Dedifferentiated amniotic fluid mesenchymal stem cell (primary cell): Measurements from ENCODE around the gene CD63.

ENCODE experiments used
- DNase-seq: peaks from one replicate; pipeline ENCODE4 v3.0.0-alpha.2; 2016; ENCODE audit errors: extremely low spot score

CD63 gene

GRCh38 chr12:55741931-55742680, 13.3 kb upstream of the CD63 start:
- DNase-seq = no peak

DNA sequence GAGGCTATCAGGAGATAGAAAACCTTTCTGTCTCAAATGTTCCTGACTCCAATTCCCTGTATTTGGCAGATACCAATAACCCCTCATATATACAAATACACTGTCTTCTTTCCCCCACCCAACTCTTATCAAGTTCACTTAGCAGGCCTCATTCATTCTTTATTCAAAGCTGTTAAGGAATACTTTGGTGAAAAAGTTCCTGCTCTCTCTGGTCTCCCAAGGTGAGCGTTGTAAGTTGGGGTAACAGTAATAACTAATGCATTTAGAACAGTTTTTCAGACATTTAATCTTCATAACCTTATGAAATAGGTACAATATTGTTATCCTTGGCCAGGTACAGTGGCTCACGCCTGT, 10.2 kb upstream of the CD63 start:
- no peak for DNase-seq

DNA sequence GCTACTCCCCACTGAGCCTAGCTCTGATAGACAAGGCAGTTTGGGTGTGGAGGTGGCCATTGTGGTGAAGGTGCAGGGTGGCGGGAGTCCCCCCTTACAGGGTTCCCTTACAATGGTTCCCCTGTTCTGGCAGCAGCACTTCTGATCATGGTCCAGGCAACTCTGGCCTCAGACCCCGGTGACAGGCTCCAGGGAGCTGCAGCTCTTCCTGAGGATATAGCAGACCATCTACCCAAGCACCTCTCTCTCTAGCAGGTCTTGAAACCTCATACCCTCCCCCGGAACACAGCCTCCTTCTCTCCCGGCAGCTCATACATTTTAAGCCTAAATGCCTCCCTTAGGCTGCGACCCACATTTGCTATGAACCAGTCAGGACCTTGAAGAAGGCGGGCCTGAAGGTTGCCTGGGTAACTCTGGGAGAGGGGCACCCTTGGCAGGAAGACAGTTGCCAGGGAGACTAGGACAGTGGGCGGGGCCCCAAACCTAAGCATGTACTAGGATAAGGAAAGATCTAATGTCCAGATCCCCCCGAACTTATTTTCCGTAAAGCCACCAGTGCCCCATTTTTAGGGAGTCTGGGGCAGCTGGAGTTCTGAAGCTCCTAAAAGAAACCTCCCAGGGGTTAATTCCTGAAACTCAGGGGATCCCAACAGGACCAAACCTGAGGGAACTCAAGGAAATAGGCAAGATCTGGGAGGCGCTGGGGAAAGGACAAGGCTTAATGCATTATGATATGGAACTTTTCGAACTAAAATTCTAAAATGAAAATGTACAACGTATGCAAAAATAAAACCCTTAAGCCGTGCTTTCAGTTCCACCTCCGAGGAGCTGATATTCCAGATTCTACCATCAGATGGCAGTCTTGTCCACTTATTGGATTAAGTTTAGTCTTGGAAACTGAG, 9.6 kb upstream of the CD63 start:
- DNase-seq = peak; percentile 91

DNA sequence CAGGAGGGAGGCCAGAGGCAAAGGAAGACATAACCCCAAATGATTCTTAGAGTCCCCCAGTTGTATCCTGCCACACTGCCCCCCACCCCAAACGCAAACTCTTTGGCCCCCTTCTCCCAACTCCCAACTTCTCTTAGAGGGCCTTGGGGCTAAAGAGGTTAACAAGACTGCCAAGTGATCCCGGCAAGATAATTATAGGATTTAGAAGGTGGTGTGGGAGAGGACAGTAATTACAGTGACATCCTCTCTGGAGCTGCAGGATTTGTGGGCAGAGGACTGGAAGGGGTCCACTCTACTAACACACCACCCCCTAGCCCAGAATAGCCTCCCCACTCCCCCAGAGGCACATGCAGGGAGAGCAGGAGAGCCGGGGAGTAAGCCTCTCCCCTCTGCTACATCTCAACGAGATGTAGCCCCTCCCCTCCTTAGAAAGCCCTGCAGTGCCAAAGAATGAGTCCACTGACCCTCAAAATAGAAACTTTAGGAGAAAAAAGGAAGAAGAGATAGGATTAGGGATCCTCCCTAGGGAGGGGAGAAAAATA, 8.8 kb upstream of the CD63 start:
- no peak for DNase-seq

DNA sequence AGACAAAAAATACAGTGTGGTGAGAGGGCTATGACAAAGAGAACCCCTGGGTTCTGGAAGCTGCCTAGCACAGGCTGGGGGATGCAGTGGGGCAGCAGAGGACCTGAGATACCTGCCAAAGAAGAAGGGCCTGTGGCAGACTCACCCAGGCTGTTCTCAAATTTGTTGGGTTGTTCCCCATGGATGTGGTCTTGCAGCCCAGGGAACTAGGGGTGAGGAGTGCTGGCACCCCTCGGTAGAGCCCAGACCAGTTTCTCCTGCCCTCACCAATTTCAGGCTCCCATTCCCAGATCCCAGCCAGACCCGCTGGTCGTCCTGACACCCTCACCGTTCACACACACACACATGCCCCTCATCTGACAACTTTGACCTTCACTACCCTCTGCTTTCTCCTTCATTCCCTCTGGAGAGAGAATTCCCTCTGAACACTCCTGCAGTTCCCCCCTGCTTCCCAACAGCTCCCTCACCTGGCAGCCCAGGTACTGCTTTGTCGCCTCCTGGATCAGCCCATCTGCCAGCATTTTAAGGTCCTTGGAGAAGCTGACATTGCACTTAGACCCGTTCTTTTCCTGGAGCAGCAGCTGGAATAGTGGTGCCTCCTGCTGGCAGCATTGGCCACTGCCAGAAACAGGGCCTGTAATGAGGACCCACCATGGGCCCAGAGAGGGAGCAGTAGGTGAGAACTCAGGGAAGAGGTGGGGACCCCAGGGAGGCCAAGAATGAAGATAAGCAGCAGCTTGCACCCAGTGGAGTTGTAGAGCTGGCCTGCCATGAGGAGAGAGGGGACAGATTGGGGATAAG, 8.2 kb upstream of the CD63 start:
- no peak for DNase-seq

DNA sequence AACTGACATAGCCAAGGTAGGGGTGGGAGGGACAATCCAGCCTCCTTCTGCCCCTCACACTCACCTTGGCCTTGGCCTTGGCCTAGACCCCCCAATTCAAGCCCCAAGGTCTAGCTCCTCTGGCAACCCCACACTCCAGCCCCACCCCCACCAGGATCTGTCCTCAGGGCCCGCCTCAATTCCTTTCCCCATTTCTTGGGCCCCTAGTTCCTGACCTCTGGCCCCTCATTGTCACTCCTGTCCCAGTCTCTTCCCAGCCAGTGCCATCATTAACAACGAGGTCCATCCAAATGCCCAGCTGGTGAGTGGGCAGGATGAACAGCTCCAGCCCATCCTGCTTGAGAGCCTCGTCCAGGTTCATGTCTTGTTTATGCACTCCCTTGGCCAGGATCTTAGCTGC, 7.3 kb upstream of the CD63 start:
- no peak for DNase-seq

DNA sequence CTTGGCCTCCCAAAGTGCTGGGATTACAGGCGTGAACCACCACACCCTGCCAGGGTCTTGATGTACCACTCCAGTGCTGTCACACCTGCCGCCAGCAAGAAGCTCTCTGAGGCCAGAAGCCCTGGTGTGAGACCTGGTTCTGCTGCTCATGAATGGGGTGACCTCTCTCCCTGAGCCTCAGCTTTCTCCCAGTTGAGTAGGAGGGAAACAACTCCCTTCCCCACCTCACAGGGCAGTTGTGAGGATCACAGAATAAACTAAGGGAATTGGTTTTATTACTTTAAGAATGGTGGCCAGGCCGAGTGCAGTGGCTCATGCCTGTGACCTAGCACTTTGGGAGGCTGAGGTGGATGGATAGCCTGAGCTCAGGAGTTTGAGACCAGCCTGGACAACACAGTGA, 5.8 kb upstream of the CD63 start:
- DNase-seq = no peak

DNA sequence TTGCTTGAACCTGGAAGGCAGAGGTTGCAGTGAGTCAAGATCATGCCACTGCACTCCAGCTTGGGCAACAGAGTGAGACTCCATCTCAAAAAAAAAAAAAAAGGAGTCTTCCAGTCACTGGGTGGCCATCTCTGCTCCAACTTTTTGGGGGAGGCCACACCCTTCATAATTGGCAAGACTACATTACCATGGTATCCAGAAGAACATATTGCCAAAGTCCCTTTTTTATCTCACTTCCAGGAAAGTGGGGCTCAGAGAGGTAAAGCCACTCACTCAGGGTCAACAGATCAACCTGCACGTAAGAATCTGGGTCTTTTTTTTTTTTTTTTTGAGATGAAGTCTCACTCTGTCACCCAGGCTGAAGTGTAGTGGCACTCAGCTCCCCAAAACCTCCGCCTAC, 5.0 kb upstream of the CD63 start:
- DNase-seq = no peak

- DNase-seq = no peak
Measured at GRCh38 chr12:55733021-55733555, 4.3 kb upstream of the CD63 start.

DNA sequence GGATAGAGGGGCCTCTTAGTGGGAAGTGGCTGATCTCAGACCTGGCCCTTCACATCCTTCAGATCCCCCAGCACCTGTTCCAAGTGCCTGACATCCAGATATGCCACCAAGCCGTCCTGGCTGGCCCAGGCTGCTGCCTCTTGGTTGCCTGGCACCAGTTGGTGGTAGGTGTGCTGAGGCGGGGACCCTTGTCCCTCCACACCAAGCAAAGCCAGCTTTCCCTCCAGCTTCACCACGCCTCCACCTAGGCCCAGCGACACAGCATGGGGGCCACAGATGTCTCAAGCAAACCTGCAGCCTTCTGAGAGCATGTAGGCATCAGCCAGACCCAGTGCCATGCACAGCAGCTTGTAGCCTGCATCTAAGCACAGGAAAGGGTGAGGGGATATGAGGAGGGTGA, 3.5 kb upstream of the CD63 start:
- DNase-seq = no peak

GRCh38 chr12:55729819-55730818, 1.3 kb upstream of the CD63 start:
- no peak for DNase-seq

DNA sequence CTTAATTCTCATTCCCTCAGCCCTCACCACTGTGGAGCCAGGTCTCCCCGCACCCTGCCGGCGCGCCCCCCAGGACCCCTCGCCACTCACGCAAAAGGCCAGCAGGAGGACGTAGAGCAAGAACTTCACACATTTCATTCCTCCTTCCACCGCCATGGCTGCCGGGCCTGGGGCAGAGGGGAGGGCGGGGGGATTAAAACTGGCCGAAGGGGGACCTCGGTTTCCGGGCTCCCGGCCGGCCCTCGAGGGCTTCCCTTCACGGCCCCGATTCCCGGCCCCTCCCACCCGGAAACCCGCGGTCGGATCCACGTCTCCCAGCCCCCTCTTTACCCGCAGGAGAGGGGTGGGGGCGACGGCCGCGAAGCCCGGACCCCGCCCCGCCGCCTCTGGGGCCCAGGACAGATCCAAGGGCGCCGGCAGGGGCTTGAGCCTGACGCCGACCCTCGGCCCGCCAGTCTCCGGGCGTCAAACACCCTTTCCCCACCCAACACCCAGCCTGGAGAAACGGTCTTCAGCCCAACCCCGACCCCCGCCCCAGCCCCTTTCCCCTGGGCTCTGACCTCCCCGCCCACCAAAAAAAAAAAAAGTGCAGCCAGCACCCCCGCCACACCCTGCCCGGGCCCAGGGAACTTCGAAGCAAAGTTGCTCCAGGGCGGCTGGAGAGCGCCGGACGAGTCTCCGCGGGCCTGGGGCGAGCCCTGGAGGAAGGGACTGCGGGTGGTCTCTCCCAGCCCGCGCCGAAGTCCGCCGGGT, 447 bp downstream of the CD63 start:
- DNase-seq = no peak

GRCh38 chr12:55727643-55728185, 1.1 kb downstream of the CD63 start:
- peak; percentile 36 for DNase-seq

DNA sequence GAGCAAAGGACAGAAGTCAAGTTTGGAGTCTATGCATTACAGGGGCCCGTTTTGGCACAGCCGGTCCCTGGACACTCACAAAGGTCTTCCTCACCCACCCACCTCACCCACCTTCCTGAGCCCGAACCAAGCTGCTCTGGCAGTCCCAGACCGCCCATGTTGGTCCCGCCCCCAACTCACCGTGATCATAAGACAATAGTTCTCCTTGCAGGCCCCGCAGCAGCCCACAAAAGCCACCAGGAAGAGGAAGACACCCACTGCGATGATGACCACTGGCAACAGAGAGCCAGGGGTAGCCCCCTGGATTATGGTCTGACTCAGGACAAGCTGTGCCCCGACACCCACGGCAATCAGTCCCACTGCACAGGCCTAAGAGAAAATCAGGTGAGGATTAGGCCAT, 1.8 kb downstream of the CD63 start:
- DNase-seq = no peak

DNA sequence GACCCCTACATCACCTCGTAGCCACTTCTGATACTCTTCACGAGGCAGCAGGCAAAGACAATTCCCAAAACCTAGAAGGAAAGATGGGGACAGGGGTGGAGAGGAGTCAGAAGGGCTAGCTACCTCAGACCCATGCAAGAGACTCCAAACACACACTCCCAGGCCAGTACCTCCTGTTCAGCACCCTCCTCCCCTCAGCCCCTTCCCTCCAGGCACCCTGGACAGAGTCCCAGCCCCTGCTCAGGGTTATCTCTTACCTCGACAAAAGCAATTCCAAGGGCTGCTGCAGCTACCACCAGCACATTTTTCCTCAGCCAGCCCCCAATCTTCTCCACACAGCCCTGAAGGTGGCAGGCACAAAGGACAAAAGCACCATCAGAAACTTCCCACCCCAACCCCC, 3.3 kb downstream of the CD63 start:
- DNase-seq = no peak

DNA sequence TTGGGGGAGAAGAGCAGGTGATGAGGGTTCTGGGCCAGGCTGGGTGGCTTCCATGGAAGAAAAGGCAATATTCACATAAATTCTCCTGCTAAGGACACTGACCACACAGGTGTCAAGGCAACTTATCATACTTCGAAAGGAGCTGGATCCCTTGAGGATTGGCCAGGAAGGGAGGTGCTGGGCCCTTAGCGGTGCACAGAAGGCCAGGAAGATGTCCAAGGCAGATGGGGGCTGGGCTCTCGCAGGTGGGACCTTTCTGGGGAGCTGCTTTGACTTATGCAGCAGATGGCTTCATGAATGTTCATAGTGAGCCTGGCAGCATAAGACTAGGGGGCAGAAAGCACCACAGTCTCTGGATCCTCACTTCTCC, 3.9 kb downstream of the CD63 start:
- DNase-seq = no peak

- DNase-seq = peak; percentile 55
Measured at GRCh38 chr12:55724226-55724939, 4.4 kb downstream of the CD63 start.

- DNase-seq = no peak
Measured at GRCh38 chr12:55723516-55724225, 5.1 kb downstream of the CD63 start.
